A549 (cell line): ENCODE results near the gene HECTD4.

ENCODE experiments used
- CTCF ChIP-seq: fragments of >200 bp; sonication (Bioruptor Twin); formaldehyde crosslinking; IDR thresholded peaks from 3 replicates; pipeline ENCODE4 v1.5.1; 2016
- FOSL2 ChIP-seq, 2 experiments: fragments of 450-650 bp in 1 of 2; fragments of >200 bp in 1 of 2; sonication (Bioruptor Twin) in 1 of 2; formaldehyde crosslinking; IDR thresholded peaks; 2 replicates each; pipeline versions ENCODE4 v1.5.0 to v1.6.1; 2016 to 2020; ENCODE audit warnings: mild to moderate bottlenecking in 1 of 2, moderate library complexity in 1 of 2
- GATA3 ChIP-seq: IDR thresholded peaks from 2 replicates; pipeline ENCODE4 v1.6.1; 2012; ENCODE audit warnings: borderline replicate concordance
- MAX ChIP-seq: IDR thresholded peaks from 2 replicates; pipeline ENCODE4 v1.6.1; 2012
- POLR2A ChIP-seq: IDR thresholded peaks from 2 replicates; pipeline ENCODE4 v1.6.1; 2012; ENCODE audit warnings: mild to moderate bottlenecking, low read length
- RCOR1 ChIP-seq: fragments of 150-350 bp; IDR thresholded peaks from 2 replicates; pipeline ENCODE4 v1.6.1; 2014; ENCODE audit warnings: antibody characterized with exemption, low read length, low read depth
- RFX5 ChIP-seq: fragments of 450-650 bp; IDR thresholded peaks from 2 replicates; pipeline ENCODE4 v1.7.1; 2014; ENCODE audit warnings: antibody characterized with exemption, mild to moderate bottlenecking, moderate library complexity

GRCh38 chr12:112350593-112351592 is 31.3 kb downstream of the HECTD4 start:
- TF ChIP-seq RFX5 (no peak), FOSL2 (IDR thresholded peaks at IDR 0.05) (no peak), FOSL2 (CRISPR knock-in tag; IDR thresholded peaks at IDR 0.05) (no peak), CTCF (no peak), GATA3 (no peak), POLR2A (no peak), MAX (no peak), RCOR1 (no peak)
